H1 (cell line): ENCODE results near the gene ASTN2. TPM values are rescaled to one million over a fixed set of nuclear protein-coding genes. Genes with fewer than 3 reads are reported as not detected.

Experiments used
- CTCF ChIA-PET: fragments of 300-600 bp; sonication (Branson Sonifier 250); formaldehyde crosslinking; loops from one replicate; lab custom pipeline; 2021; ENCODE audit not compliant: partially characterized antibody; lab: Charles Lee
- POLR2A ChIA-PET: fragments of 300-600 bp; sonication (Branson Sonifier 250); formaldehyde crosslinking; loops from one replicate; lab custom pipeline; 2021; ENCODE audit warnings: inconsistent platforms; ENCODE audit not compliant: partially characterized antibody; lab: Charles Lee
- DNase-seq, 2 experiments: peaks; one replicate each; pipeline versions ENCODE4 v3.0.0 to v3.0.0-alpha.2; 2010 to 2022; ENCODE audit warnings: low spot score in 2 of 2, low read depth in 1 of 2, mixed read lengths in 1 of 2
- FAIRE-seq: peaks from 2 replicates; lab custom pipeline; 2011; peaks lifted over from hg19 to GRCh38; lab: Jason Lieb, UNC
- H2AFZ ChIP-seq: 2 replicates; pipeline ENCODE4 v1.8.1; 2012; ENCODE audit warnings: low read length, inconsistent platforms
- H2AK5ac ChIP-seq: 2 replicates; pipeline ENCODE4 v1.6.1; 2013; ENCODE audit warnings: low read depth, low read length
- H2BK120ac ChIP-seq: replicated peaks from 2 replicates; pipeline ENCODE3; 2013; ENCODE audit warnings: low read depth, low read length, inconsistent platforms
- H2BK12ac ChIP-seq: 2 replicates; pipeline ENCODE4 v1.6.1; 2013; ENCODE audit warnings: low read depth, low read length
- H2BK15ac ChIP-seq: 2 replicates; pipeline ENCODE4 v1.6.1; 2013; ENCODE audit warnings: low read length
- H2BK20ac ChIP-seq: 2 replicates; pipeline ENCODE4 v1.6.1; 2013; ENCODE audit warnings: low read length
- H2BK5ac ChIP-seq: 2 replicates; pipeline ENCODE4 v1.6.1; 2013; ENCODE audit warnings: low read depth, low read length
- H3K14ac ChIP-seq: 2 replicates; pipeline ENCODE4 v1.6.1; 2013; ENCODE audit warnings: inconsistent platforms; ENCODE audit not compliant: insufficient read length
- H3K18ac ChIP-seq: 2 replicates; pipeline ENCODE4 v1.6.1; 2013; ENCODE audit warnings: low read length; ENCODE audit errors: extremely low read depth
- H3K23ac ChIP-seq: 2 replicates; pipeline ENCODE4 v1.6.1; 2013; ENCODE audit warnings: inconsistent platforms; ENCODE audit not compliant: insufficient read length
- H3K23me2 ChIP-seq: 2 replicates; pipeline ENCODE4 v1.6.1; 2013; ENCODE audit warnings: low read depth, low read length
- H3K27ac ChIP-seq: 2 replicates; pipeline ENCODE4 v1.6.1; 2011; ENCODE audit warnings: low read depth, low read length, inconsistent platforms
- H3K27me3 ChIP-seq, 4 experiments: replicated peaks in 1 of 4; 1 replicate in 1 of 4; 2 replicates in 3 of 4; pipeline versions ENCODE4 v1.6.1 to v1.8.1; 2011 to 2013; ENCODE audit warnings: low read length in 3 of 4, mild to moderate bottlenecking in 3 of 4, inconsistent platforms in 2 of 4, mixed read lengths in 2 of 4, moderate library complexity in 1 of 4; ENCODE audit not compliant: control insufficient read depth in 3 of 4, insufficient read depth in 3 of 4; ENCODE audit errors: extremely low read depth in 1 of 4
- H3K36me3 ChIP-seq, 4 experiments: 2 replicates each; pipeline versions ENCODE4 v1.6.1 to v1.8.1; 2011 to 2013; ENCODE audit warnings: mild to moderate bottlenecking in 4 of 4, low read length in 3 of 4, moderate library complexity in 2 of 4, control low read depth in 1 of 4, inconsistent platforms in 1 of 4; ENCODE audit not compliant: insufficient read depth in 4 of 4, control insufficient read depth in 2 of 4
- H3K4ac ChIP-seq: replicated peaks from 2 replicates; pipeline ENCODE3; 2013; ENCODE audit warnings: low read length, low read depth, mixed read lengths, inconsistent platforms; ENCODE audit not compliant: insufficient read length
- H3K4me1 ChIP-seq, 4 experiments: replicated peaks in 1 of 4; 1 replicate in 1 of 4; 2 replicates in 3 of 4; pipeline versions ENCODE4 v1.6.1 to v1.8.1; 2011 to 2013; ENCODE audit warnings: low read length in 3 of 4, inconsistent platforms in 2 of 4, mixed read lengths in 1 of 4; ENCODE audit not compliant: insufficient read depth in 4 of 4, control insufficient read depth in 3 of 4
- H3K4me2 ChIP-seq, 2 experiments: 2 replicates each; pipeline versions ENCODE4 v1.6.1 to v1.8.1; 2011 to 2013; ENCODE audit warnings: low read depth in 2 of 2, low read length in 2 of 2, control low read depth in 1 of 2, inconsistent platforms in 1 of 2, mild to moderate bottlenecking in 1 of 2; ENCODE audit not compliant: insufficient read depth in 1 of 2
- H3K4me3 ChIP-seq, 4 experiments: fragments of 200-600, 300-600 bp in 1 of 4; sonication (generic), shearing (Covaris generic), sonication (Bioruptor Twin) in 1 of 4; 2 replicates each; pipeline versions ENCODE4 v1.5.1 to v1.8.1; 2011 to 2016; ENCODE audit warnings: low read length in 4 of 4, low read depth in 3 of 4, control low read depth in 2 of 4, inconsistent platforms in 2 of 4, mild to moderate bottlenecking in 2 of 4, mixed read lengths in 1 of 4, moderate library complexity in 1 of 4; ENCODE audit not compliant: insufficient read depth in 2 of 4; ENCODE audit errors: extremely low read depth in 1 of 4
- H3K56ac ChIP-seq: replicated peaks from 2 replicates; pipeline ENCODE3; 2013; ENCODE audit warnings: low read depth, mild to moderate bottlenecking, mixed read lengths, low read length, inconsistent platforms; ENCODE audit not compliant: insufficient read length
- H3K79me1 ChIP-seq: 2 replicates; pipeline ENCODE4 v1.6.1; 2013; ENCODE audit warnings: low read depth, low read length, control low read depth
- H3K79me2 ChIP-seq, 2 experiments: 2 replicates each; pipeline versions ENCODE4 v1.6.1 to v1.8.1; 2012 to 2013; ENCODE audit warnings: low read length in 2 of 2, mild to moderate bottlenecking in 2 of 2, inconsistent platforms in 1 of 2; ENCODE audit not compliant: insufficient read depth in 2 of 2, control insufficient read depth in 1 of 2
- H3K9ac ChIP-seq, 4 experiments: replicated peaks in 1 of 4; 1 replicate in 1 of 4; 2 replicates in 3 of 4; pipeline versions ENCODE4 v1.6.1 to v1.8.1; 2011 to 2013; ENCODE audit warnings: low read depth in 3 of 4, low read length in 3 of 4, control low read depth in 2 of 4, mild to moderate bottlenecking in 2 of 4, moderate library complexity in 2 of 4, inconsistent platforms in 1 of 4; ENCODE audit errors: extremely low read depth in 1 of 4
- H3K9me3 ChIP-seq, 2 experiments: 2 replicates each; pipeline versions ENCODE4 v1.6.1 to v1.8.1; 2012 to 2013; ENCODE audit warnings: mild to moderate bottlenecking in 2 of 2, moderate library complexity in 2 of 2, control low read depth in 1 of 2, inconsistent platforms in 1 of 2, low read depth in 1 of 2, low read length in 1 of 2, mixed read lengths in 1 of 2; ENCODE audit not compliant: insufficient read depth in 2 of 2
- H4K20me1 ChIP-seq, 2 experiments: replicated peaks in 1 of 2; 2 replicates each; pipeline versions ENCODE3 to v1.8.1; 2011 to 2013; ENCODE audit warnings: inconsistent platforms in 2 of 2, low read length in 2 of 2, mild to moderate bottlenecking in 1 of 2; ENCODE audit not compliant: insufficient read depth in 2 of 2, control insufficient read depth in 1 of 2
- H4K5ac ChIP-seq: 2 replicates; pipeline ENCODE4 v1.6.1; 2013; ENCODE audit warnings: low read length, low read depth, mixed read lengths, inconsistent platforms; ENCODE audit not compliant: insufficient read length
- H4K8ac ChIP-seq: 2 replicates; pipeline ENCODE4 v1.8.0; 2013; ENCODE audit warnings: mild to moderate bottlenecking, moderate library complexity, low read length, inconsistent platforms; ENCODE audit not compliant: insufficient read depth; ENCODE audit errors: extremely low read depth
- H4K91ac ChIP-seq: replicated peaks from 2 replicates; pipeline ENCODE3; 2013; ENCODE audit warnings: low read length, mixed read lengths, inconsistent platforms; ENCODE audit not compliant: insufficient read length
- BCL11A ChIP-seq, 2 experiments: IDR thresholded peaks; one replicate each; pipeline ENCODE4 v1.6.1; 2011; ENCODE audit warnings: low read depth in 2 of 2, low read length in 2 of 2, mild to moderate bottlenecking in 2 of 2
- KDM1A ChIP-seq: fragments of 200-600, 300-600 bp; sonication (generic); IDR thresholded peaks from 2 replicates; pipeline ENCODE4 v1.7.1; 2016; ENCODE audit warnings: mild to moderate bottlenecking, low read length, borderline replicate concordance
- WGBS, 2 experiments: shearing (Covaris generic) in 1 of 2; methylation state at CpG; one replicate each; pipeline versions ENCODE4 v1.1.6 to v1.1.7; 2013 to 2015; ENCODE audit warnings: low lambda C conversion rate in 2 of 2, mixed read lengths in 2 of 2, inconsistent platforms in 1 of 2, low coverage in 1 of 2, missing lambda C conversion rate in 1 of 2; ENCODE audit not compliant: insufficient replicate concordance in 2 of 2, insufficient coverage in 1 of 2, insufficient read length in 1 of 2; ENCODE audit errors: extremely low coverage in 1 of 2, missing lambda C conversion rate in 1 of 2; 5-methylcytosine and 5-hydroxymethylcytosine counted together
- polyA plus RNA-seq, 7 experiments: library from polyadenylated mRNA; depleted of rRNA in 3 of 7; stranded (reverse) in 5 of 7; unstranded in 2 of 7; fragments of >200 nt in 5 of 7; fragments of 200-250 nt in 2 of 7; gene quantifications; 1 replicate in 5 of 7; 2 replicates in 1 of 7; 4 replicates in 1 of 7; pipeline versions ENCODE4 v1.2.1 to v1.2.3, GENCODE V29; 2011 to 2013; ENCODE audit warnings: missing spikeins in 2 of 7, mixed read lengths in 2 of 7
- total RNA-seq: library from RNA; stranded (reverse); fragmentation: NEBNext Ultra II Directional; extraction: Animal tissue kit (Norgen Biotek cat#: 25700); gene quantifications from 2 replicates; pipeline ENCODE4 v1.2.1, GENCODE V29; 2021

Gene ASTN2
- total and polyA plus RNA-seq, 2 of the 8 experiments (the other 6 are each of a cell fraction or from before 2014, with no cell fraction given) = 8.2 to 13.7 TPM

GRCh38 chr9:116964258-116964657 is 450.6 kb downstream of the ASTN2 start:
- H3K23me2 ChIP-seq = no peaks in the 10 kb centered on the region; the same call in 1 of the 2 replicates
- no peak overlapping the region for H3K4me2 ChIP-seq
- no peak overlapping the region for H2BK15ac ChIP-seq
- H4K91ac ChIP-seq = no peak overlapping the region
- no peak overlapping the region for H3K14ac ChIP-seq
- H3K9ac ChIP-seq = no peak overlapping the region
- no peak overlapping the region for H2BK120ac ChIP-seq
- H2AFZ ChIP-seq = no peak overlapping the region
- H3K79me2 ChIP-seq = no peaks in the 10 kb centered on the region
- H3K4me1 ChIP-seq = no peaks in the 10 kb centered on the region
- no peak for FAIRE-seq
- H3K79me1 ChIP-seq = no peaks in the 10 kb centered on the region
- TF ChIP-seq BCL11A (IDR thresholded peaks at IDR 0.05; ENCODE audit: low read depth in 2 of 2, low read length in 2 of 2) (no peak), KDM1A (no peak)
- no peaks in the 10 kb centered on the region for H3K9me3 ChIP-seq
- no peak overlapping the region for H2BK20ac ChIP-seq
- no peak overlapping the region for H3K27ac ChIP-seq
- H4K5ac ChIP-seq = no peak overlapping the region
- no peaks in the 10 kb centered on the region for H4K20me1 ChIP-seq
- H3K23ac ChIP-seq = no peak overlapping the region
- no peak overlapping the region for H2BK12ac ChIP-seq
- no peak overlapping the region for H2BK5ac ChIP-seq
- POLR2A ChIA-PET = interaction anchor here (1.3 kb wide), 1 partner anchor 9 kb away, joined by 3 read pairs; no protein-coding TSS in a partner anchor
- H3K4ac ChIP-seq = no peak overlapping the region
- H3K27me3 ChIP-seq = no peaks in the 10 kb centered on the region; a peak in 1 of 7 replicates
- WGBS, 2 experiments = 95% methylated on average over 11 of the region's 11 CpGs; no CpG with 5 or more reads in 1 of the 2 experiments
- H2AK5ac ChIP-seq = no peak overlapping the region
- no peak overlapping the region for H3K4me3 ChIP-seq
- no peak overlapping the region for H4K8ac ChIP-seq
- no peak for DNase-seq
- no peak overlapping the region for H3K18ac ChIP-seq
- H3K56ac ChIP-seq = no peak overlapping the region
- H3K36me3 ChIP-seq = no peaks in the 10 kb centered on the region
- CTCF ChIA-PET = interaction anchor here (0.6 to 1.3 kb wide), 3 partner anchors 9 to 76 kb away, joined by 3 to 4 read pairs (median 4); no protein-coding TSS in a partner anchor
